Kasumi-1 (cell line): ENCODE results near the gene EMP3.
"Not testable (repeated sequence)": the region's sequence is repeated elsewhere in the genome, so short reads cannot be mapped to it uniquely, and the experiment has no call there.

ENCODE experiments used
- DNase-seq, 2 experiments: peaks; one replicate each; lab custom pipeline; 2025; lab: John Stamatoyannopoulos, UW

Gene EMP3

GRCh38 chr19:48348045-48348444 is 22.7 kb downstream of the EMP3 start:
- no peak for DNase-seq

GRCh38 chr19:48348737-48349136 is 23.4 kb downstream of the EMP3 start:
- DNase-seq: no peak

DNA sequence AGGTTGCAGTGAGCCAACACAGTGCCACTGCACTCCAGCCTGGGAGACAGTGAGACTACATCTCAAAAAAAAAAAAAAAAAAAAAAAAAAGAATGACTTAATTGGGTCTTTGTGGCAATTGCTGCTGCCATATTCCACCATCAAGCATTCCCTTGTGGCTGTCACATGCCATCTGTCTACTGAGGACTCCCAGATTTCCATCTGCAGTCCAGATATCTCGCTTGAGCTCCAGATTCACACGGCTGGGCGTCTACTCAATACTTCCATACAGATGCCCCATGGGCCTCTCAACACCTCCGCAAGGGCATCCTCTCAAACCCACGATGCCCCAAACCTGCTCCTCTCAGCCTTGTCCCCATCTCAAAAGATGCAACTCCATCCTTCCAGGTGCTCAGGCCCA is 25.5 kb downstream of the EMP3 start:
- no peak for DNase-seq

DNA sequence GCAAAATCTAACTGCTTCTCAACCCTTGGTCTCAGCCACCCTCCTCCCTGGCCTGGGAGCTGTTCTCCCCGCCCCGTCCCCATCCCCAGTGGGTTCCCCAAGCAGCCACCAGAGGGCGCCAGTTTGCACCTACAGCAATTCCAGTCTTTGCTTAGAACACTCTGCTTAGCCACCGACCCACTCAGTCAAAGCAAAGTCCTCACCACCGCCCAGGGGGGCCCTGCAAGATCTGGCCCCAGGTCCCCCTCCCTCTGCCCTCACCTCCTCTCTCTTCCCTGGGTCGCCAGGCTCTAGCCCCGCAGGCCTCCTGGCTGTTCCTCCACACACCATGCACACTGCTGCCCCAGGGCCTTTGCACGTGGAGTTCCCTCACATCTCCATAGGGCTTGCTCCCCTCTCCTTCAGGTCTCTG is 26.0 kb downstream of the EMP3 start:
- DNase-seq: peak; percentile 46 to 60

- DNase-seq: peak; percentile 15 to 56
Observed at GRCh38 chr19:48353677-48354076, 28.3 kb downstream of the EMP3 start.

DNA sequence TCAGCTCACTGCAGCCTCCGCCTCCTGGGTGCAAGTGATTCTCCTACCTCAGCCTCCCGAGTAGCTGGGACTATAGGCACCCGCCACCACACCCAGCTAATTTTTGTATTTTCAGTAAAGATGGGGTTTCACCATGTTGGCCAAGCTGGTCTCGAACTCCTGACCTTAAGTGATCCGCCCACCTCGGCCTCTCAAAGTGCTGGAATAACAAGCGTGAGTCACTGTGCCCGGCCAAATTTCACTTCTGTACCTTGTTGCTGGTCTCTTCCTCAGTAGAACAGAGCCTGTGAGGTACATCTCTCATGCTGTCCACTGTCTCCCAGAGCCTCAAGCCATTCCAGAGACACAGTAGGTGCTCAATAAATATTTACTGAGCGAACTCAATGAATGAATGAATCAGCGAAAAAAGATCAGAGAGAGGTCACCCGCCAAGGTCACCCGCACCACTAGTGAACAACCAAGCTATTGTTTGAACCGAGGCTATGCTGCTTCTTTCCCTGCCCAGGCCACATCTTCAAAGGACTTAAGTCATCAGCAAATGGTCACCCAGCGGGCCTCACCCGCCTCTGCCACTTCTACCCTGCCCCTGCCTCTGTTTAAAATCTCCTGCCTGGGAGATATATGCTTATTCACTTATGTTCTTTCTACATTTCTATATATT is 29.1 kb downstream of the EMP3 start:
- no peak for DNase-seq

DNA sequence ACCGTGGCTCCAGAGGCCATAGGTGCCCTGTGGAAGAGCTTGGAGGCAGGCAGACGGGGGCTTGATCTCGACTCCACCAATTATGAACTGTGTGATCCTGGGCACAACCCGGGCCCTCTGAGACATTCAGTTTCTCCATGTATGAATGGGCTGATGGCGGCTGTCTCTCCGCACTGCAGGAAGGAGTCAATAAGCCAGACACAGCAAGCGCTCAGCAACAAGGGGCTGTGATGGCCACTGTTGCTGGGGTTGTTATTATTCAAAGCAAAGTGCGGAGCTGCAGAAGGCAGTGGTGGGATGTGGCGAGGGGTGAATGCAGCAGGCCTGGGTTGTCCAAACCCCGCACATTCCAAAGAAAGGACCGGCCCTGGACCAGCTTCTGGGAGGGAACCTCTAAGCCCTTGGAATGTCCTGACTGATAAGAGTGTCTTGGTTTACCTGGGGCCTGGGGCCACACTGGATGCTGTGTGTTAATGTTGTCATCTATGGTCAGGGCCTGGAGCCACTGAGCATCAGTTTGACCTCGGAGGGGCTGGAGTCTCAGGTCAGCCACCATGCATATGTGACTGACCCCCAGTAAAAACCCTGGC is 30.1 kb downstream of the EMP3 start:
- DNase-seq: no peak

DNA sequence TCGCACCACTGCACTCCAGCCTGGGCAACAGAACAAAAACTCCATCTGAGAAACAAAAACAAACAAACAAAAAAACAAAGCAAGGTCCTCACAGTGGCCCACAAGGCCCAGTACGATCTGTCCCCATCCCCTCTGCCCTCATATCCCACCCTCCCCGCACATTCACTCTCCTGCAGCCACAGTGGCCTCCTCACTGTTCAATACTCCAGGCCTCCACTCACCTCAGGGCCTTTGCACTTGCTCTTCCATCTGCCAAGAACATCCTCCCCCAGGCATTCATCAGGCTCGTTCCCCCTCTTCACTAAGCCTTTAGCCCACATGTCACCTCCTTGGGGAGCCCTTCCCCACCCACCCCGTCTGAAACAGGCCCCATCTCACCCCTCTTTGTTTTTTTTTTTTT is 33.8 kb downstream of the EMP3 start:
- DNase-seq: no peak

GRCh38 chr19:48361912-48362311 is 36.6 kb downstream of the EMP3 start:
- DNase-seq: no peak

- DNase-seq: peak; percentile 94 to 96
Observed at GRCh38 chr19:48362716-48363499, 37.6 kb downstream of the EMP3 start.

DNA sequence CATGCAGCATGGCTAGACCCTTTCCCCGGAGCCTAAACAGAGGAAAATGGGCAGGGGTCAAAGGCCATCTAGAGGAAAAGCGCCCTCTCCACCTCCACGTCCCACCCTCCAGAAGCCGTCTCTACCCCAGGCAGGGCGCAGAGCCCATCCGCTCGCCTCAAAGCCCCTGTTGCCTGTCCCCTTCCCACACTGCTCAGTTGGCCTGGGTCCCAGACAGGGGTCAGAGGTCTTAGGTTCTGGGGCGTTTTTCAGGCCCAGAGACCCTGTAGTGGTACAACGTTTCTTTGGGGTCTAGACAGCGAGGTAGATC is 38.1 kb downstream of the EMP3 start:
- peak in 1 of 2 experiments; percentile 36 for DNase-seq

GRCh38 chr19:48363810-48364597 is 38.7 kb downstream of the EMP3 start, which contains the start of the genes SYNGR4 and TMEM143:
TSS of gene SYNGR4 (plus strand) at chr19:48364367. CDS start at chr19:48365843, 1,476 bp downstream.
TSS of gene TMEM143 (minus strand) at chr19:48363940. CDS start at chr19:48363920, 20 bp downstream.
- peak; percentile 98 for DNase-seq

GRCh38 chr19:48364598-48365348 is 39.4 kb downstream of the EMP3 start:
- no peak for DNase-seq

GRCh38 chr19:48365602-48366001 is 40.2 kb downstream of the EMP3 start:
- DNase-seq: no peak

DNA sequence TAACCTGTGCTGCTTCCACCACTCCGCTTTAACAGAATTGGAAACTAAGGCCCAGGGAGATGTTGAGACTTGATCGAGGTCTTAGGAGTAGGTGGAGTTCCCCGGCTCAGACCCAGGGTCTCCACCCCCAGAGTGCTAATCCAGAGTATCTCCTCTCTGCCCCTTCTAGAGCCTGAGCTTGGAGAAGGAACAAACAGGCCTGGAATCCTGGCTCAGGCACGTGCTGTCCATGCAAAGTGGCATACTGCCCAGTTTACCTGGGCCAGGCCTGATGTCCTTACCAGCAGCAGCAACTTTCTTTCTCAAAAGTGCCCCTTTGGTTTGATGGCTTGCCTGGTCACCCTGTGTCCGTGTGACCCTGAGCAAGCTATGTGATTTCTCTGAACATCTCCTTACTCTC is 42.5 kb downstream of the EMP3 start:
- no peak for DNase-seq

GRCh38 chr19:48368936-48369335 is 43.6 kb downstream of the EMP3 start:
- no peak for DNase-seq

- DNase-seq: no peak
Observed at GRCh38 chr19:48370955-48371354, 45.6 kb downstream of the EMP3 start.

GRCh38 chr19:48371367-48371766 is 46.0 kb downstream of the EMP3 start:
- DNase-seq: no peak

DNA sequence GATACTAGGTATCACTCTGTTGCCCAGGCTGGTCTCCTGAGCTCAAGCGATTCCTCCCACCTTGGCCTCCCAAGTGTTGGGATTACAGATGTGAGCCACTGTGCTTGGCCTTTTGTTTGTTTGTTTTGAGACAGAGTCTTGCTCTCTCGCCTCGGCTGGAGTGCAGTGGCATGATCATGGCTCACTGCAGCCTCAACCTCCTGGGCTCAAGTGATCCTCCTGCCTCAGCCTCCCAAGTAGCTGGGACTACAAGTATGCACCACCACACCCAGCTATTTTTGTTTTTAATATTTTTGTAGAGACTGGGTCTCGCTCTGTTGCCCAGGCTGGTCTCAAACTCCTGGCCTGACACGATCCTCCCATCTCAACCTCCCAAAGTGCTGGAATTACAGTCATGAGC is 46.4 kb downstream of the EMP3 start:
- not testable (repeated sequence) for DNase-seq

DNA sequence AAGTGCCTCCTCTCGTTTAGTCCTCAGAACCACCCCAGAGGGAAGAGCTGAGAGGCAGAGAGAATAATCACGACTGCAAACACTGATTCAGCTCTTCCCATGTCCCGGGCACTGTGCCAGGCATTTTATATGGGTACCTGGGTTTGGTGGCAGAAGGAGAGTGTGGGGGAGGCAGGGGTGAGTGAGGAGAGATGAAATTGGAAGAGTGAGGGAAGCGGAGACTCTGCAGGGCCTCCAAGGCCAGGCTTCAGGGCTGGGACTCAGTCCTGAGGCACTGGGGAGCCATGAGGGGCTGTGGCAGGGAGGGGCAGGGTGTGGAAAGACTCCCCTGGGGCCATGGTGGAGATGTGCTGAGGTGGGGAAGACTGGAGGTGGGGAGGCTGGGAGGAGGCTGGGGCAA is 47.6 kb downstream of the EMP3 start:
- DNase-seq: no peak

DNA sequence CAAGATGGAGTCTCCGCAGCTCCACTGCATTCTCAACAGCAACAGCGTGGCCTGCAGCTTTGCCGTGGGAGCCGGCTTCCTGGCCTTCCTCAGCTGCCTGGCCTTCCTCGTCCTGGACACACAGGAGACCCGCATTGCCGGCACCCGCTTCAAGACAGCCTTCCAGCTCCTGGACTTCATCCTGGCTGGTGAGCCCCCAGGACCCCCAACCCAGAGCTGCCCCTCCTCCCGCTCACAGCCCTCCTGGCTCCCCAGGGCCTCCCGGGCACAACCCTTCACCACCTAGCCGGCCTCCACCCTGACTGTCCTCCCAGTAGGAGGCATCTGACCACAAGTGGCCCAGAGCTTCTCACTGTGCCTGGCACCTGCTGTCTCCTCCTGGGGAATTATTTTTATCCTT is 48.2 kb downstream of the EMP3 start:
- no peak for DNase-seq

- DNase-seq: no peak
Observed at GRCh38 chr19:48378194-48378570, 52.8 kb downstream of the EMP3 start.
